Neural progenitor cell (in vitro differentiated cells): Measurements from ENCODE around the gene FBXL20. TPM values are rescaled to one million over a fixed set of nuclear protein-coding genes. Genes with fewer than 3 reads are reported as not detected.
"Not testable (repeated sequence)": the region's sequence is repeated elsewhere in the genome, so short reads cannot be mapped to it uniquely, and the experiment has no call there.

ENCODE experiments used
- DNase-seq: peaks from one replicate; pipeline ENCODE4 v3.0.0-alpha.2; 2016; ENCODE audit warnings: low spot score
- H2AFZ ChIP-seq: fragments of 200-600 bp; sonication (generic); replicated peaks from 2 replicates; pipeline ENCODE4 v1.6.1; 2016; ENCODE audit warnings: antibody characterized with exemption
- H3F3A ChIP-seq: fragments of 200-600 bp; sonication (generic); 2 replicates; pipeline ENCODE4 v1.6.1; 2016; ENCODE audit warnings: antibody characterized with exemption, low read depth
- H3K27ac ChIP-seq: fragments of 200-600 bp; sonication (generic); 2 replicates; pipeline ENCODE4 v1.5.1; 2016; ENCODE audit warnings: mild to moderate bottlenecking
- H3K27me3 ChIP-seq: fragments of 200-600 bp; sonication (generic); 2 replicates; pipeline ENCODE4 v1.6.1; 2016; ENCODE audit warnings: mild to moderate bottlenecking, moderate library complexity
- H3K36me3 ChIP-seq: fragments of 200-600 bp; sonication (generic); 2 replicates; pipeline ENCODE4 v1.5.1; 2016
- H3K4me1 ChIP-seq: fragments of 200-600 bp; sonication (generic); 2 replicates; pipeline ENCODE4 v1.6.1; 2016; ENCODE audit warnings: mixed run types
- H3K4me2 ChIP-seq: fragments of 200-600 bp; sonication (generic); 2 replicates; pipeline ENCODE4 v1.6.1; 2016
- H3K4me3 ChIP-seq: fragments of 200-600 bp; sonication (generic); 2 replicates; pipeline ENCODE4 v1.5.1; 2016
- H3K79me2 ChIP-seq: fragments of 200-600 bp; sonication (generic); 2 replicates; pipeline ENCODE4 v1.6.1; 2016; ENCODE audit warnings: low read depth
- H3K9ac ChIP-seq: fragments of 200-600 bp; sonication (generic); 2 replicates; pipeline ENCODE4 v1.6.1; 2016
- H3K9me3 ChIP-seq: fragments of 200-600 bp; sonication (generic); 2 replicates; pipeline ENCODE4 v1.5.1; 2016; ENCODE audit warnings: low read depth
- H4K20me1 ChIP-seq: fragments of 200-600 bp; sonication (generic); 2 replicates; pipeline ENCODE4 v1.6.1; 2016; ENCODE audit warnings: low read depth
- H3K27ac Mint-ChIP-seq: 3 replicates; pipeline ENCODE4 v1.8.0; 2021; ENCODE audit warnings: mixed read lengths
- H3K27me3 Mint-ChIP-seq: 2 replicates; pipeline ENCODE4 v1.8.0; 2022; ENCODE audit warnings: low read depth, mild to moderate bottlenecking, inconsistent platforms, moderate library complexity, mixed read lengths; ENCODE audit not compliant: insufficient read depth
- H3K36me3 Mint-ChIP-seq: 3 replicates; pipeline ENCODE4 v1.8.0; 2021; ENCODE audit warnings: mixed read lengths
- H3K4me1 Mint-ChIP-seq: 3 replicates; pipeline ENCODE4 v1.8.0; 2021; ENCODE audit warnings: mixed read lengths
- H3K4me3 Mint-ChIP-seq: 3 replicates; pipeline ENCODE4 v1.8.0; 2021; ENCODE audit warnings: mild to moderate bottlenecking, moderate library complexity, mixed read lengths
- H3K9me3 Mint-ChIP-seq: 3 replicates; pipeline ENCODE4 v1.8.0; 2020; ENCODE audit warnings: mixed read lengths
- EZH2 ChIP-seq: fragments of 200-600 bp; sonication (generic); IDR thresholded peaks from 2 replicates; pipeline ENCODE4 v1.6.1; 2017; ENCODE audit warnings: antibody characterized with exemption, mild to moderate bottlenecking, moderate library complexity
- EZH2phosphoT487 ChIP-seq: fragments of 200-600 bp; sonication (generic); IDR thresholded peaks from 2 replicates; pipeline ENCODE4 v1.6.1; 2017; ENCODE audit warnings: antibody characterized with exemption
- total RNA-seq: library from RNA; depleted of rRNA; stranded (reverse); fragments of >200 nt; gene quantifications from 2 replicates; pipeline ENCODE4 v1.2.3, GENCODE V29; 2015; ENCODE audit warnings: low replicate concordance
- TF ChIP-seq, protein P1 (sequence below): fragments of 200-600 bp; sonication (generic); IDR thresholded peaks from 2 replicates; pipeline ENCODE4 v1.5.1; 2017; ENCODE audit warnings: antibody characterized with exemption, mild to moderate bottlenecking

Gene FBXL20
- total RNA-seq, 1 donor from 2014 or later: 19.9 TPM

DNA sequence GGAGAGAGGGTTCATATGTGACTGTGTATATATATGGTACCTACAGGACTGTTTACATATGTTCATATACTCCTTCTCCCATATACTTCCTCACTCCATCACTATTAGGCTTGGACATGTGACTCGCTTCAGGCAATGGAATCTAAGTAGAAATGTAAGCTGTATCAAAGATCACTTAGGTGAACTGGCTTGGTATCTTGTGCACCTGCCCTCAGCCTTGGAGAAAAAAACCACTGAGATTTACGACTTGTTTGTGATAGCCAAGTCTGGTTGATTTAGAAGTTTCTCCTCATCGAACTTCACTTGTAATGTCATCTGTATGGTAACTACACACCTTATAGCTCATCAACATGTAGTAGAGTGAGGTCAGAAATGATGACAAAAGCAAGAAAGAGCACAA, 59.9 kb downstream of the FBXL20 start:
- Histone ChIP-seq H3K4me1 (no peaks in the 10 kb centered on the region), H3K9ac (no peak overlapping the region), H3K27ac (no peak overlapping the region), H3K27me3 (no peaks in the 10 kb centered on the region), H3K36me3 (no peaks in the 10 kb centered on the region), H3K9me3 (no peaks in the 10 kb centered on the region), H3K79me2 (no peaks in the 10 kb centered on the region), H2AFZ (no peak overlapping the region), H4K20me1 (peaks cover 13% of the 10 kb centered on the region), H3F3A (no peaks in the 10 kb centered on the region), H3K4me3 (no peak overlapping the region), H3K4me2 (no peak overlapping the region)
- Mint-ChIP-seq H3K27ac (no peak overlapping the region), H3K27me3 (no peaks in the 10 kb centered on the region), H3K9me3 (peaks cover 4% of the 10 kb centered on the region), H3K4me3 (no peak overlapping the region), H3K4me1 (no peaks in the 10 kb centered on the region), H3K36me3 (peaks cover 11% of the 10 kb centered on the region)
- no peak for TF ChIP-seq EZH2phosphoT487
- TF ChIP-seq, protein P1, sequence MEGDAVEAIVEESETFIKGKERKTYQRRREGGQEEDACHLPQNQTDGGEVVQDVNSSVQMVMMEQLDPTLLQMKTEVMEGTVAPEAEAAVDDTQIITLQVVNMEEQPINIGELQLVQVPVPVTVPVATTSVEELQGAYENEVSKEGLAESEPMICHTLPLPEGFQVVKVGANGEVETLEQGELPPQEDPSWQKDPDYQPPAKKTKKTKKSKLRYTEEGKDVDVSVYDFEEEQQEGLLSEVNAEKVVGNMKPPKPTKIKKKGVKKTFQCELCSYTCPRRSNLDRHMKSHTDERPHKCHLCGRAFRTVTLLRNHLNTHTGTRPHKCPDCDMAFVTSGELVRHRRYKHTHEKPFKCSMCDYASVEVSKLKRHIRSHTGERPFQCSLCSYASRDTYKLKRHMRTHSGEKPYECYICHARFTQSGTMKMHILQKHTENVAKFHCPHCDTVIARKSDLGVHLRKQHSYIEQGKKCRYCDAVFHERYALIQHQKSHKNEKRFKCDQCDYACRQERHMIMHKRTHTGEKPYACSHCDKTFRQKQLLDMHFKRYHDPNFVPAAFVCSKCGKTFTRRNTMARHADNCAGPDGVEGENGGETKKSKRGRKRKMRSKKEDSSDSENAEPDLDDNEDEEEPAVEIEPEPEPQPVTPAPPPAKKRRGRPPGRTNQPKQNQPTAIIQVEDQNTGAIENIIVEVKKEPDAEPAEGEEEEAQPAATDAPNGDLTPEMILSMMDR: no peak
- no peak for TF ChIP-seq EZH2
- DNase-seq: no peak

DNA sequence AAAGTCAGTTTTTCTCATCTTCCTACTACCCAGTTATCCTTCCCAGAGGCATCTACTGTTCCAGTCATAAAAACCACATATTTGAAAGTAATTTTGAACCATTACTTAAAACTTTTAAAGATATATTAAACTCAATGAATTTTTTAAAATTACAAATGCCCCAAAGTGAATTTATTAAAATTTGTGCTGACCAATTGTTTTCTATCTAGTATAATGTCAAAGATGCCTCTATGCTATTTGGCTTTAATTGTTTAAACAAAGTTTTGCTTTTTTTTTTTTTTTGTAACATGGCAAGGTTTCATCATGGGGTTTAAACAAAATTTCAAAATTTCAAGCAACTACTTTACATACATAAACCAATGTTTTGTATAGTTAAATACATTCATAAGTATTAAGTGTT, 60.7 kb downstream of the FBXL20 start:
- no peak overlapping the region for H3K4me3 Mint-ChIP-seq
- no peaks in the 10 kb centered on the region for H3K4me1 Mint-ChIP-seq
- H3K36me3 ChIP-seq: no peaks in the 10 kb centered on the region
- no peak overlapping the region for H2AFZ ChIP-seq
- no peaks in the 10 kb centered on the region for H3F3A ChIP-seq
- H3K27ac Mint-ChIP-seq: no peak overlapping the region
- no peaks in the 10 kb centered on the region for H3K4me1 ChIP-seq
- peaks cover 16% of the 10 kb centered on the region for H3K36me3 Mint-ChIP-seq
- H3K9me3 ChIP-seq: no peaks in the 10 kb centered on the region
- no peak overlapping the region for H3K4me3 ChIP-seq
- DNase-seq: no peak
- peaks cover 13% of the 10 kb centered on the region for H4K20me1 ChIP-seq
- H3K27me3 Mint-ChIP-seq: no peaks in the 10 kb centered on the region
- H3K9ac ChIP-seq: no peak overlapping the region
- H3K27ac ChIP-seq: no peak overlapping the region
- TF ChIP-seq EZH2phosphoT487 (no peak), EZH2 (no peak)
- TF ChIP-seq, protein P1: no peak
- H3K9me3 Mint-ChIP-seq: peaks cover 10% of the 10 kb centered on the region
- no peaks in the 10 kb centered on the region for H3K27me3 ChIP-seq
- no peaks in the 10 kb centered on the region for H3K79me2 ChIP-seq
- H3K4me2 ChIP-seq: no peak overlapping the region

DNA sequence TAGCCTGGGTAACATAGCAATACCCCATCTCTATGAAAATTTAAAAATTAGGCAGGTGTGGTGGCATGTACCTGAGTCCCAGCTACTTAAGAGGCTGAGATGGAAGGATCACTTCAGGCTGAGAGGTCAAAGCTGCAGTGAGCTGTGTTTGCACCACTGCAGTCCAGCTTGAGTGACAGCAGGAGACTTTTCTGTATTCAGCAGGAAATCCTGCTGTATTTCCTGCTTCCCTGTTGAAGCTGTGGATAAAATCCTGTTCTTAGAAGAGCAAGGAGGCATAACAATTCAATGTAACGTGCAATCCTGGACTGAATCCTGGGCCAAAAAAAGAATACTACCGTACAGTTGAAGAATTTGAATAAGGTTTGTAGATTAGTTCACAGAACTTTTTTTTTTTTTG, 62.2 kb downstream of the FBXL20 start:
- no peak for DNase-seq
- H2AFZ ChIP-seq: no peak overlapping the region
- TF ChIP-seq, protein P1: no peak
- no peak for TF ChIP-seq EZH2phosphoT487
- no peak for TF ChIP-seq EZH2
- Mint-ChIP-seq H3K27ac (no peak overlapping the region), H3K9me3 (peaks cover 16% of the 10 kb centered on the region), H3K4me3 (no peak overlapping the region), H3K27me3 (peaks cover 2% of the 10 kb centered on the region), H3K4me1 (no peaks in the 10 kb centered on the region), H3K36me3 (peaks cover 28% of the 10 kb centered on the region)
- H3K4me1 ChIP-seq: no peaks in the 10 kb centered on the region
- no peaks in the 10 kb centered on the region for H3K36me3 ChIP-seq
- H3K4me3 ChIP-seq: no peak overlapping the region
- H3K27me3 ChIP-seq: no peaks in the 10 kb centered on the region
- H3K4me2 ChIP-seq: no peak overlapping the region
- H3K27ac ChIP-seq: no peak overlapping the region
- no peaks in the 10 kb centered on the region for H3K9me3 ChIP-seq
- peaks cover 11% of the 10 kb centered on the region for H4K20me1 ChIP-seq
- H3F3A ChIP-seq: no peaks in the 10 kb centered on the region
- H3K79me2 ChIP-seq: no peaks in the 10 kb centered on the region
- no peak overlapping the region for H3K9ac ChIP-seq

DNA sequence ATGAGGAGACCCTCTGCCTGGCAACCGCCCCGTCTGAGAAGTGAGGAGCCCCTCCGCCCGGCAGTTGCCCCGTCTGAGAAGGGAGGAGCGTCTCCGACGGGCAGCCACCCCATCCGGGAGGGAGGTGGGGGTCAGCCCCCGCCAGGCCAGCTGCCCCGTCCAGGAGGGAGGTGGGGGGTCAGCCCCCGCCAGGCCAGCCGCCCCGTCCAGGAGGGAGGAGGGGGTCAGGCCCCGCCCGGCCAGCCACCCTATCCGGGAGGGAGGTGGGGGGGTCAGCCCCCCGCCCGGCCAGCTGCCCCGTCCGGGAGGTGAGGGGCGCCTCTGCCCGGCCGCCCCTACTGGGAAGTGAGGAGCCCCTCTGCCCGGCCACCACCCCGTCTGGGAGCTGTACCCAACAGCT, 63.8 kb downstream of the FBXL20 start:
- not testable (repeated sequence) for H3K4me2 ChIP-seq, H3F3A ChIP-seq, H3K4me1 ChIP-seq, H3K27me3 Mint-ChIP-seq, H3K9me3 ChIP-seq, H3K27ac Mint-ChIP-seq, H3K27ac ChIP-seq, H2AFZ ChIP-seq, H3K79me2 ChIP-seq, DNase-seq, H3K4me3 Mint-ChIP-seq, H3K4me3 ChIP-seq, H3K9ac ChIP-seq, H3K27me3 ChIP-seq, H3K36me3 ChIP-seq, H3K4me1 Mint-ChIP-seq, H4K20me1 ChIP-seq
- peaks cover 28% of the 10 kb centered on the region for H3K36me3 Mint-ChIP-seq
- peaks cover 19% of the 10 kb centered on the region for H3K9me3 Mint-ChIP-seq
